ENCODE measurements around the gene DOCK6.
"Not testable (repeated sequence)": the region's sequence is repeated elsewhere in the genome, so short reads cannot be mapped to it uniquely, and the experiment has no call there.

Gene DOCK6

GRCh38 chr19:11199517-11199916 is 62.8 kb downstream of the DOCK6 start:
- in situ Hi-C loops (cut with MboI; ENCODE audit: low sequenced_read_pairs) = no loop called here

GRCh38 chr19:11198769-11199424 is 63.4 kb downstream of the DOCK6 start:
- in situ Hi-C loops (cut with MboI; ENCODE audit: low sequenced_read_pairs) = no loop called here

GRCh38 chr19:11198175-11198534 is 64.2 kb downstream of the DOCK6 start:
- in situ Hi-C loops (cut with MboI; ENCODE audit: low sequenced_read_pairs) = no loop called here

- in situ Hi-C loops (cut with MboI; ENCODE audit: low sequenced_read_pairs) = no loop called here
Measured at GRCh38 chr19:11197291-11198174, 64.8 kb downstream of the DOCK6 start, which contains the start of gene KANK2. Gene KANK2 (minus strand): TSS chr19:11197545. CDS start chr19:11194511, 3,034 bp downstream.

GRCh38 chr19:11196406-11197287 is 65.7 kb downstream of the DOCK6 start:
- in situ Hi-C loops (cut with MboI; ENCODE audit: low sequenced_read_pairs) = no loop called here

GRCh38 chr19:11195681-11196080 is 66.6 kb downstream of the DOCK6 start:
- in situ Hi-C loops (cut with MboI; ENCODE audit: low sequenced_read_pairs) = no loop called here

- in situ Hi-C loops (cut with MboI; ENCODE audit: low sequenced_read_pairs) = no loop called here
Measured at GRCh38 chr19:11194656-11195558, 67.4 kb downstream of the DOCK6 start.

- in situ Hi-C loops (cut with MboI; ENCODE audit: low sequenced_read_pairs) = no loop called here
Measured at GRCh38 chr19:11194173-11194572, 68.2 kb downstream of the DOCK6 start.

- in situ Hi-C loops (cut with MboI; ENCODE audit: low sequenced_read_pairs) = no loop called here
Measured at GRCh38 chr19:11192957-11193939, 69.1 kb downstream of the DOCK6 start.

GRCh38 chr19:11191934-11192333 is 70.4 kb downstream of the DOCK6 start:
- in situ Hi-C loops (cut with MboI; ENCODE audit: low sequenced_read_pairs) = no loop called here

GRCh38 chr19:11191273-11191755 is 71.0 kb downstream of the DOCK6 start:
- in situ Hi-C loops (cut with MboI; ENCODE audit: low sequenced_read_pairs) = no loop called here

- in situ Hi-C loops (cut with MboI; ENCODE audit: low sequenced_read_pairs) = no loop called here
Measured at GRCh38 chr19:11190501-11190900, 71.8 kb downstream of the DOCK6 start.

GRCh38 chr19:11187441-11187840 is 74.9 kb downstream of the DOCK6 start:
- in situ Hi-C loops (cut with MboI; ENCODE audit: low sequenced_read_pairs) = no loop called here

GRCh38 chr19:11182994-11183393 is 79.3 kb downstream of the DOCK6 start:
- in situ Hi-C loops (cut with MboI; ENCODE audit: low sequenced_read_pairs) = no loop called here

- in situ Hi-C loops (cut with MboI; ENCODE audit: low sequenced_read_pairs) = no loop called here
Measured at GRCh38 chr19:11181488-11181887, 80.8 kb downstream of the DOCK6 start.

GRCh38 chr19:11180975-11181374 is 81.3 kb downstream of the DOCK6 start:
- in situ Hi-C loops (cut with MboI; ENCODE audit: low sequenced_read_pairs) = not testable (repeated sequence)

- in situ Hi-C loops (cut with MboI; ENCODE audit: low sequenced_read_pairs) = no loop called here
Measured at GRCh38 chr19:11180346-11180745, 82.0 kb downstream of the DOCK6 start.

- in situ Hi-C loops (cut with MboI; ENCODE audit: low sequenced_read_pairs) = no loop called here
Measured at GRCh38 chr19:11179716-11180297, 82.5 kb downstream of the DOCK6 start.

GRCh38 chr19:11179145-11179465 is 83.2 kb downstream of the DOCK6 start:
- in situ Hi-C loops (cut with MboI; ENCODE audit: low sequenced_read_pairs) = not testable (repeated sequence)
